Parathyroid adenoma (tissue), 2 donors: ENCODE data around the gene TEX35.

ENCODE experiments used
- H2AFZ ChIP-seq: fragments of 300-600 bp; sonication (generic); one replicate; pipeline ENCODE4 v1.7.0; 2017; ENCODE audit warnings: antibody characterized with exemption, mild to moderate bottlenecking
- H3K27ac ChIP-seq: fragments of 300-600 bp; sonication (generic); one replicate; pipeline ENCODE4 v1.7.0; 2017
- H3K27me3 ChIP-seq: fragments of 300-600 bp; sonication (generic); one replicate; pipeline ENCODE4 v1.7.0; 2017; ENCODE audit warnings: low read length; ENCODE audit not compliant: control insufficient read depth, insufficient read depth
- H3K36me3 ChIP-seq: fragments of 300-600 bp; sonication (generic); one replicate; pipeline ENCODE4 v1.7.0; 2017; ENCODE audit warnings: low read length; ENCODE audit not compliant: control insufficient read depth, insufficient read depth
- H3K4me1 ChIP-seq: fragments of 300-600 bp; sonication (generic); one replicate; pipeline ENCODE4 v1.7.0; 2017; ENCODE audit warnings: control low read depth
- H3K4me2 ChIP-seq: fragments of 300-600 bp; sonication (generic); one replicate; pipeline ENCODE4 v1.7.0; 2017; ENCODE audit warnings: low read length
- H3K4me3 ChIP-seq: fragments of 300-600 bp; sonication (generic); one replicate; pipeline ENCODE4 v1.7.0; 2017; ENCODE audit warnings: low read depth, low read length
- H3K79me2 ChIP-seq: fragments of 300-600 bp; sonication (generic); one replicate; pipeline ENCODE4 v1.7.0; 2017; ENCODE audit warnings: control low read depth
- H3K9ac ChIP-seq: fragments of 300-600 bp; sonication (generic); one replicate; pipeline ENCODE4 v1.7.0; 2017; ENCODE audit warnings: mild to moderate bottlenecking
- H3K9me3 ChIP-seq: fragments of 300-600 bp; sonication (generic); one replicate; pipeline ENCODE4 v1.7.0; 2017; ENCODE audit warnings: low read length; ENCODE audit not compliant: control insufficient read depth
- CTCF ChIP-seq: fragments of 300-600 bp; sonication (generic); IDR thresholded peaks from one replicate; pipeline ENCODE4 v1.7.0; 2017; ENCODE audit warnings: antibody characterized with exemption, mild to moderate bottlenecking
- donor health status: primary hyperparathyroidism.

The TEX35 gene

GRCh38 chr1:178533121-178533946 lies 20.4 kb downstream of the TEX35 start:
- H3K4me1 ChIP-seq = no peaks in the 10 kb centered on the region
- no peaks in the 10 kb centered on the region for H3K27me3 ChIP-seq
- no peak overlapping the region for H2AFZ ChIP-seq
- H3K79me2 ChIP-seq = no peaks in the 10 kb centered on the region
- no peak for TF ChIP-seq CTCF
- no peak overlapping the region for H3K9ac ChIP-seq
- no peak overlapping the region for H3K4me3 ChIP-seq
- H3K27ac ChIP-seq = no peak overlapping the region
- H3K36me3 ChIP-seq = no peaks in the 10 kb centered on the region
- no peak overlapping the region for H3K4me2 ChIP-seq
- H3K9me3 ChIP-seq = no peaks in the 10 kb centered on the region

- Histone ChIP-seq H2AFZ (no peak overlapping the region), H3K4me2 (no peak overlapping the region), H3K79me2 (no peaks in the 10 kb centered on the region), H3K9ac (no peak overlapping the region), H3K27ac (no peak overlapping the region), H3K36me3 (no peaks in the 10 kb centered on the region), H3K9me3 (no peaks in the 10 kb centered on the region), H3K27me3 (no peaks in the 10 kb centered on the region), H3K4me1 (no peaks in the 10 kb centered on the region), H3K4me3 (no peak overlapping the region)
- no peak for TF ChIP-seq CTCF
Observed at GRCh38 chr1:178534137-178534868, 21.4 kb downstream of the TEX35 start.

GRCh38 chr1:178536329-178536728 lies 23.4 kb downstream of the TEX35 start:
- Histone ChIP-seq H3K36me3 (no peaks in the 10 kb centered on the region), H3K4me3 (no peak overlapping the region), H2AFZ (no peak overlapping the region), H3K27ac (no peak overlapping the region), H3K9ac (no peak overlapping the region), H3K9me3 (no peaks in the 10 kb centered on the region), H3K4me2 (no peak overlapping the region), H3K4me1 (no peaks in the 10 kb centered on the region), H3K27me3 (no peaks in the 10 kb centered on the region), H3K79me2 (no peaks in the 10 kb centered on the region)
- no peak for TF ChIP-seq CTCF

- H3K4me3 ChIP-seq = no peak overlapping the region
- no peaks in the 10 kb centered on the region for H3K27me3 ChIP-seq
- no peaks in the 10 kb centered on the region for H3K9me3 ChIP-seq
- no peaks in the 10 kb centered on the region for H3K79me2 ChIP-seq
- no peak overlapping the region for H3K4me2 ChIP-seq
- no peak overlapping the region for H3K27ac ChIP-seq
- H3K4me1 ChIP-seq = no peaks in the 10 kb centered on the region
- H2AFZ ChIP-seq = no peak overlapping the region
- H3K36me3 ChIP-seq = no peaks in the 10 kb centered on the region
- no peak for TF ChIP-seq CTCF
- H3K9ac ChIP-seq = no peak overlapping the region
Observed at GRCh38 chr1:178536844-178537371, 24.0 kb downstream of the TEX35 start.
